HCT116 (cell line): Measurements from ENCODE around the gene ARL14EPL.

Experiments used
- CBX3 ChIP-seq: IDR thresholded peaks from 2 replicates; pipeline ENCODE4 v1.6.1; 2012; ENCODE audit warnings: low read depth
- ELF1 ChIP-seq: IDR thresholded peaks from 2 replicates; pipeline ENCODE4 v1.6.1; 2012; ENCODE audit warnings: low read depth, borderline replicate concordance
- POLR2A ChIP-seq: IDR thresholded peaks from 2 replicates; pipeline ENCODE4 v1.7.0; 2011; ENCODE audit warnings: borderline replicate concordance; ENCODE audit not compliant: insufficient read depth, insufficient read length; ENCODE audit errors: extremely low read depth
- RAD21 ChIP-seq: IDR thresholded peaks from 2 replicates; pipeline ENCODE4 v1.6.1; 2012; ENCODE audit warnings: low read depth, mild to moderate bottlenecking
- ZFX ChIP-seq: fragments of 450-650 bp; IDR thresholded peaks from 2 replicates; pipeline ENCODE4 v1.6.1; 2017
- ZNF274 ChIP-seq: fragments of 200-500 bp; sonication (Bioruptor generic); IDR thresholded peaks from 2 replicates; pipeline ENCODE4 v1.6.1; 2014; ENCODE audit warnings: mild to moderate bottlenecking, low read depth, low read length, inconsistent platforms
- TF ChIP-seq, protein P1 (sequence below), 3 experiments: fragments of 200-600 bp in 1 of 3; sonication (generic) in 1 of 3; IDR thresholded peaks in 2 of 3; conservative IDR thresholded peaks in 1 of 3; 2 replicates each; pipeline ENCODE4 v1.5.1; 2012 to 2017; ENCODE audit warnings: low read depth in 2 of 3, low read length in 2 of 3, antibody characterized with exemption in 1 of 3, borderline replicate concordance in 1 of 3, control low read depth in 1 of 3, mild to moderate bottlenecking in 1 of 3, mixed read lengths in 1 of 3, mixed run types in 1 of 3, moderate library complexity in 1 of 3; ENCODE audit not compliant: insufficient read depth in 1 of 3
- TF ChIP-seq, protein P2 (sequence below): IDR thresholded peaks from 2 replicates; pipeline ENCODE4 v1.6.1; 2012

DNA sequence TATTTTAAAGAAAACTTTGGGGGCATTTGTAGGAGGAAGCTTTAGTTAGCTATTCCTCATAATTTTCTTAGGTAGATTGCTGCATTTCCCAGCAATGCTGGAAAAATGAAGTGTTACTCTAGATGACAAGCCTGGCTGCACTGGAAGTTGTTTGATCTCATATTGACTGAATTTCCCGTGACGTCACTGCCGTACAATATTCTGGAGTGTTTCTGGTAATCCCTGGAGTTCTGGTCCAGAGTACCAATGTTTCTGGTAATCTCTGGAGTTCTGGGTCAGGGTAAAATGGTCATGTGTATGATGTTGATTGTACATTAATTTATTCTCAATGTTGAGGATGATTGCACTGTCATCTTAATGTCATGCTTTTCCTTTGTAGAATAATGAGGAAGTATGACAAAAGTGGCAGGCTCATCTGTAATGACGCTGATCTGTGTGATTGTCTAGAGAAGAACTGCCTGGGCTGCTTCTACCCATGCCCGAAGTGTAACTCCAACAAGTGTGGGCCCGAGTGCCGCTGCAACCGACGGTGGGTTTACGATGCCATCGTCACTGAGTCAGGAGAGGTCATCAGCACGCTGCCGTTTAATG lies 26.2 kb downstream of the ARL14EPL start:
- TF ChIP-seq ZNF274, result no peak
- TF ChIP-seq, protein P1, sequence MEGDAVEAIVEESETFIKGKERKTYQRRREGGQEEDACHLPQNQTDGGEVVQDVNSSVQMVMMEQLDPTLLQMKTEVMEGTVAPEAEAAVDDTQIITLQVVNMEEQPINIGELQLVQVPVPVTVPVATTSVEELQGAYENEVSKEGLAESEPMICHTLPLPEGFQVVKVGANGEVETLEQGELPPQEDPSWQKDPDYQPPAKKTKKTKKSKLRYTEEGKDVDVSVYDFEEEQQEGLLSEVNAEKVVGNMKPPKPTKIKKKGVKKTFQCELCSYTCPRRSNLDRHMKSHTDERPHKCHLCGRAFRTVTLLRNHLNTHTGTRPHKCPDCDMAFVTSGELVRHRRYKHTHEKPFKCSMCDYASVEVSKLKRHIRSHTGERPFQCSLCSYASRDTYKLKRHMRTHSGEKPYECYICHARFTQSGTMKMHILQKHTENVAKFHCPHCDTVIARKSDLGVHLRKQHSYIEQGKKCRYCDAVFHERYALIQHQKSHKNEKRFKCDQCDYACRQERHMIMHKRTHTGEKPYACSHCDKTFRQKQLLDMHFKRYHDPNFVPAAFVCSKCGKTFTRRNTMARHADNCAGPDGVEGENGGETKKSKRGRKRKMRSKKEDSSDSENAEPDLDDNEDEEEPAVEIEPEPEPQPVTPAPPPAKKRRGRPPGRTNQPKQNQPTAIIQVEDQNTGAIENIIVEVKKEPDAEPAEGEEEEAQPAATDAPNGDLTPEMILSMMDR (IDR thresholded peaks at IDR 0.05 in 2 of 3, conservative IDR thresholded peaks at IDR 0.05 in 1 of 3; ENCODE audit: borderline replicate concordance in 1 of 3, insufficient read depth in 1 of 3, low read depth in 2 of 3, low read length in 2 of 3), result no peak
- no peak for TF ChIP-seq ELF1
- TF ChIP-seq, protein P2, sequence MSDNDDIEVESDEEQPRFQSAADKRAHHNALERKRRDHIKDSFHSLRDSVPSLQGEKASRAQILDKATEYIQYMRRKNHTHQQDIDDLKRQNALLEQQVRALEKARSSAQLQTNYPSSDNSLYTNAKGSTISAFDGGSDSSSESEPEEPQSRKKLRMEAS, result no peak
- no peak for TF ChIP-seq ZFX
- TF ChIP-seq POLR2A, result no peak
- no peak for TF ChIP-seq RAD21
- no peak for TF ChIP-seq CBX3
